Activated CD8-positive, alpha-beta T cell treated with anti-CD3 and anti-CD28 coated beads for 36 hours (primary cell): ENCODE measurements around the gene SH3GL1. TPM values are rescaled to one million over a fixed set of nuclear protein-coding genes. Genes with fewer than 3 reads are reported as not detected.

Experiments used
- ATAC-seq: fragments of 200-7000 bp; cut with Tn5 transposase; one replicate; pipeline ENCODE4 v1.10.0; 2021; ENCODE audit warnings: mild to moderate bottlenecking, moderate library complexity
- CTCF ChIA-PET: fragments of 350-600 bp; sonication (Branson Sonifier 250); formaldehyde crosslinking; loops from one replicate; lab custom pipeline; 2021; ENCODE audit warnings: antibody characterized with exemption; lab: Charles Lee
- POLR2A ChIA-PET: fragments of 350-600 bp; sonication (Branson Sonifier 250); formaldehyde crosslinking; loops from one replicate; lab custom pipeline; 2021; ENCODE audit warnings: antibody characterized with exemption; lab: Charles Lee
- DNase-seq: peaks from one replicate; pipeline ENCODE4 v3.0.0-alpha.2; 2020
- H3K27ac Mint-ChIP-seq: one replicate; pipeline ENCODE4 v1.8.0; 2021; ENCODE audit warnings: mild to moderate bottlenecking, mixed read lengths
- H3K27me3 Mint-ChIP-seq: one replicate; pipeline ENCODE4 v1.8.0; 2021; ENCODE audit warnings: mixed read lengths
- H3K36me3 Mint-ChIP-seq: one replicate; pipeline ENCODE4 v1.8.0; 2021; ENCODE audit warnings: low read depth, mixed read lengths
- H3K4me1 Mint-ChIP-seq: one replicate; pipeline ENCODE4 v1.8.0; 2021; ENCODE audit warnings: low read depth, mixed read lengths
- H3K4me3 Mint-ChIP-seq: one replicate; pipeline ENCODE4 v1.8.0; 2021; ENCODE audit warnings: mild to moderate bottlenecking, moderate library complexity, mixed read lengths
- H3K9me3 Mint-ChIP-seq: one replicate; pipeline ENCODE4 v1.8.0; 2021; ENCODE audit warnings: mixed read lengths
- intact Hi-C: fragments of 100-400 bp; cut with micrococcal nuclease; formaldehyde crosslinking; loops from one replicate; pipeline ENCODE4 v1.10.0; 2022
- total RNA-seq, 2 experiments: library from RNA; stranded (reverse); gene quantifications; one replicate each; pipeline ENCODE4 v1.2.3, GENCODE V29; 2021
- TF ChIP-seq, protein P1 (sequence below): fragments of 200-600 bp; IDR thresholded peaks from one replicate; pipeline ENCODE4 v1.8.0; 2022; ENCODE audit warnings: antibody characterized with exemption, mild to moderate bottlenecking

Gene SH3GL1
- total RNA-seq, 2 experiments from 2014 or later: 53.1 to 59.2 TPM

DNA sequence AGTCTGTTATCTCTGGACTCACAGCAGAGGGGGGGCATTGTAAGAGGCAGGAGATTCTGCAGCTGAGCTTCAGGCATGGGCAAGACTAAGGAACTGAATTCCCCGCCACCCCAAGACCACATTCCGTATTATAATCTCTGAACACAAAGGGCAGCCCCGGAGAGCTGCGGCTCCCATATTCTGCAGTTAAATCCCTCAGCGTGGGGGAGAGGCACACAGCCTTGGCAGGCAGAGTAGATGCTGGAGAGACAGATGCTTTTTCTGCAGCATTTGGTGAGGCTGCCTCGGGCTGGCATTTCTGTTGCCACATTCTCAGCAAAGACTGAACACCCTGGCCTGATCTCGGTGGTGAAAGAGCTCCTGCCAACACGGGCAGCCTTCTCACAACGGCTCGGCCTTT, 15.0 kb upstream of the SH3GL1 start:
- intact Hi-C loops: no loop called here
- Mint-ChIP-seq H3K9me3 (no peaks in the 10 kb centered on the region), H3K27me3 (no peaks in the 10 kb centered on the region), H3K36me3 (peaks cover 44% of the 10 kb centered on the region), H3K27ac (no peak overlapping the region), H3K4me3 (no peak overlapping the region), H3K4me1 (peaks cover 4% of the 10 kb centered on the region)
- TF ChIP-seq, protein P1, sequence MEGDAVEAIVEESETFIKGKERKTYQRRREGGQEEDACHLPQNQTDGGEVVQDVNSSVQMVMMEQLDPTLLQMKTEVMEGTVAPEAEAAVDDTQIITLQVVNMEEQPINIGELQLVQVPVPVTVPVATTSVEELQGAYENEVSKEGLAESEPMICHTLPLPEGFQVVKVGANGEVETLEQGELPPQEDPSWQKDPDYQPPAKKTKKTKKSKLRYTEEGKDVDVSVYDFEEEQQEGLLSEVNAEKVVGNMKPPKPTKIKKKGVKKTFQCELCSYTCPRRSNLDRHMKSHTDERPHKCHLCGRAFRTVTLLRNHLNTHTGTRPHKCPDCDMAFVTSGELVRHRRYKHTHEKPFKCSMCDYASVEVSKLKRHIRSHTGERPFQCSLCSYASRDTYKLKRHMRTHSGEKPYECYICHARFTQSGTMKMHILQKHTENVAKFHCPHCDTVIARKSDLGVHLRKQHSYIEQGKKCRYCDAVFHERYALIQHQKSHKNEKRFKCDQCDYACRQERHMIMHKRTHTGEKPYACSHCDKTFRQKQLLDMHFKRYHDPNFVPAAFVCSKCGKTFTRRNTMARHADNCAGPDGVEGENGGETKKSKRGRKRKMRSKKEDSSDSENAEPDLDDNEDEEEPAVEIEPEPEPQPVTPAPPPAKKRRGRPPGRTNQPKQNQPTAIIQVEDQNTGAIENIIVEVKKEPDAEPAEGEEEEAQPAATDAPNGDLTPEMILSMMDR: no peak
- CTCF ChIA-PET: no interaction called here
- ATAC-seq (no peak), DNase-seq (no peak)
- POLR2A ChIA-PET: interaction anchor here (1.0 to 5.9 kb wide), 4 partner anchors 8 to 125 kb away, joined by 3 to 24 read pairs (median 14); partner anchors contain the start of gene LRG1

DNA sequence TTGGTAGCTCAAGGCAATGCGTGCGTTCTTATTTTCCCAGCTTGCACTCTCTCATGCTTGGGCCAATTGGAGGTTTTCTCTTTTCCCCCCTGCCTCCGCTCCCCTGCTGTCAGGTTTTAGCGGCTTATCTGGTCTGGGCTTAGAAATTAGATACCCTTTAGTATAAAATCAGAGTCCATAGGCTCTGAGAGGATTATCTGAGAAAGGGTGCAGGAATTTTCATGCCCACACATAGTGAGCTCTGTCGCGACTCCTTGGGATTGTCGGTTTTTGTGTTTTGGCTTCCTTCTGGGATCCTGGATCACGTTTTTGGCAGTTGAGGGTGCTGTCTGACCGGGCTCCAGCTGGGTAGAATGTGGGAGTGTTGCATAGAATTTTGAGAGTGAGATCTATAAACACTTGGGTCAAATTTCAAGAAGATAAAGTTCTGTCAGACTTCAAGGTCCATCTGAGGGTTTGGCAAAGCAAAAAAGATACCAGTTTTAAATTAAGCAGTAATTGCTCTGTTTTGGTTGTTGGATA, 14.5 kb upstream of the SH3GL1 start:
- Mint-ChIP-seq H3K9me3 (no peaks in the 10 kb centered on the region), H3K36me3 (peaks cover 45% of the 10 kb centered on the region), H3K27me3 (no peaks in the 10 kb centered on the region), H3K4me1 (peaks cover 4% of the 10 kb centered on the region), H3K27ac (no peak overlapping the region), H3K4me3 (no peak overlapping the region)
- no peak for ATAC-seq
- POLR2A ChIA-PET: interaction anchor here (1.0 to 5.9 kb wide), 4 partner anchors 8 to 125 kb away, joined by 3 to 24 read pairs (median 14); partner anchors contain the start of gene LRG1
- no peak for DNase-seq
- TF ChIP-seq, protein P1: no peak
- intact Hi-C loops: no loop called here
- CTCF ChIA-PET: no interaction called here

DNA sequence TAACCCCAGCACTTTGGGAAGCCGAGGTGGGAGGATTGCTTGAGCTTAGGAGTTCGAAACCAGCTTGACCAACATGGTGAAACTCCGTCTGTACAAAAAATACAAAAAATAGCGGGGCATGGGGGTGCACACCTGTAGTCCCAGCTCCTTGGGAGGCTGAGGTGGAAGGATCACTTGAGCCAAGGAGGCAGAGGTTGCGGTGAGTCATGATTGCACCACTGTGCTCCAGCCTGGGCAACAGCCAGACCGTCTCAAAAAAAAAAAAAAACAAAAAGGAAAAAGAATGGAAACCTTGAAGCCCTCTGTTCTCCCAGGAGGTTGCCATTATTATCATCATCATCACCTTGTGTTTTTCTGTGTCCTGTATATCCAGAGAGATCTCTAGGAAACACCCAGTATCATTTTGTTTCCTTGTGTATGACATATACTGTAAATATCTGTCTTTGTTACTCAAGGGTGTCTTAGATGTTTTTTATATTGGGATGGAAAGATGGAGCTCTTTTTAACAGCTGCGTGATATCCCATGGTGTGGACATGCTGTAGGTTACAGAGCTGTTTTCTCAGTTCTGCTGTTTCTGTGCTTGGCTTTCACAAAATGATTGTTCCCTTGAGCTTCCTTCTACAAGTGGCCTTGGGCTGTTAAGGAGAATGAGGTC, 13.9 kb upstream of the SH3GL1 start:
- CTCF ChIA-PET: no interaction called here
- Mint-ChIP-seq H3K4me1 (peaks cover 4% of the 10 kb centered on the region), H3K4me3 (no peak overlapping the region), H3K27me3 (no peaks in the 10 kb centered on the region), H3K36me3 (peaks cover 49% of the 10 kb centered on the region), H3K9me3 (no peaks in the 10 kb centered on the region), H3K27ac (no peak overlapping the region)
- TF ChIP-seq, protein P1: no peak
- intact Hi-C loops: no loop called here
- no peak for ATAC-seq
- POLR2A ChIA-PET: interaction anchor here (0.7 to 5.9 kb wide), 5 partner anchors 9 to 182 kb away, joined by 3 to 24 read pairs (median 5); partner anchors contain the start of gene LRG1
- no peak for DNase-seq

DNA sequence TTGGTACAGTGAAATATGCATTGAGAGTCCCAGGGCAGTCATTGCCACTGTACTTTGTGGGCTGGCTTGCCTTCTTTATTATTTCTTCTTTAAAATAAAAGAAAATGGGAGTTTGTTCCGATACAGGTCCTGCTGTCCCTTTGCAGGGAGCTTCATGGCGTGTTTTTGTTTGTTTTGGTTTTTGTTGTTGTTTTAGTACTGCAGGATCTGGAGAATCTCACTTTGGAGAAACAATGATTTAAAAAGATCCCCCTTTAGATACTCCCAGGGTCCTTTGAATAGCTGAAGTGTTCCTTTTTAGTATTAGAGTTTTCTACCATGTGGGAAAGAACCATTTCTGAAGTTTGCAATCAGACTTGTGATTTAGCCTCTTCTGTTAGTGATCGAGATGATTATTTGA, 13.2 kb upstream of the SH3GL1 start:
- intact Hi-C loops: no loop called here

More for the DNA sequence above, 13.2 kb upstream of the SH3GL1 start:
- Mint-ChIP-seq H3K36me3 (peaks cover 54% of the 10 kb centered on the region), H3K27ac (no peak overlapping the region), H3K4me3 (no peak overlapping the region), H3K4me1 (peaks cover 7% of the 10 kb centered on the region), H3K27me3 (no peaks in the 10 kb centered on the region), H3K9me3 (no peaks in the 10 kb centered on the region)
- TF ChIP-seq, protein P1: no peak
- DNase-seq: no peak
- ChIA-PET CTCF (interaction anchor here (0.9 kb wide), 1 partner anchor 273 kb away, joined by 3 read pairs; no protein-coding TSS in a partner anchor), POLR2A (interaction anchor here (0.7 to 5.9 kb wide), 4 partner anchors 9 to 182 kb away, joined by 3 to 24 read pairs (median 16); partner anchors contain the start of gene CHAF1A)
- ATAC-seq: no peak
